Body of pancreas (tissue), 4 donors: ENCODE data around the gene HMX1.

Experiments
- CTCF ChIP-seq, 7 experiments: fragments of 450-650 bp in 4 of 7; fragments of 200-600 bp in 3 of 7; sonication (generic) in 3 of 7; IDR thresholded peaks; one replicate each; pipeline ENCODE4 v1.5.1; 2016 to 2019; ENCODE audit warnings: antibody characterized with exemption in 7 of 7
- POLR2A ChIP-seq, 3 donors: fragments of 450-650 bp; IDR thresholded peaks; one replicate each; pipeline ENCODE4 v1.6.1; 2016; ENCODE audit warnings: antibody characterized with exemption in 3 of 3, mild to moderate bottlenecking in 2 of 3

- TF ChIP-seq CTCF (IDR thresholded peaks at IDR 0.05): no peak
- no peak for TF ChIP-seq POLR2A (IDR thresholded peaks at IDR 0.05)
Observed at GRCh38 chr4:8819473-8820177, 52.0 kb downstream of the HMX1 start.
